HG03175 (cell line): ENCODE measurements around the gene KLHL22.
"Not testable (repeated sequence)": the region's sequence is repeated elsewhere in the genome, so short reads cannot be mapped to it uniquely, and the experiment has no call there.

Source experiments
- ATAC-seq: cut with Tn5 transposase; IDR thresholded peaks from one replicate; pipeline ENCODE4 v1.9.1; 2021; ENCODE audit warnings: mild to moderate bottlenecking, moderate library complexity; ENCODE audit not compliant: unreplicated experiment

Gene KLHL22

GRCh38 chr22:20525048-20525447 is 29.5 kb upstream of the KLHL22 start:
- no peak for ATAC-seq

GRCh38 chr22:20524004-20524481 is 28.4 kb upstream of the KLHL22 start:
- ATAC-seq: no peak

- no peak for ATAC-seq
These were observed 27.7 kb upstream of the KLHL22 start for GRCh38 chr22:20523086-20523983.

GRCh38 chr22:20522134-20523004 is 26.8 kb upstream of the KLHL22 start:
- ATAC-seq: no peak

- no peak for ATAC-seq
These were observed 24.5 kb upstream of the KLHL22 start for GRCh38 chr22:20520093-20520511.

- no peak for ATAC-seq
These were observed 24.0 kb upstream of the KLHL22 start for GRCh38 chr22:20519558-20519957.

GRCh38 chr22:20517841-20518592 is 22.4 kb upstream of the KLHL22 start:
- no peak for ATAC-seq

- ATAC-seq: no peak
These were observed 21.8 kb upstream of the KLHL22 start for GRCh38 chr22:20517422-20517821.

GRCh38 chr22:20516399-20516798 is 20.8 kb upstream of the KLHL22 start:
- ATAC-seq: no peak

- no peak for ATAC-seq
These were observed 19.2 kb upstream of the KLHL22 start for GRCh38 chr22:20514658-20515406.

- ATAC-seq: no peak
These were observed 16.1 kb upstream of the KLHL22 start for GRCh38 chr22:20511578-20512229.

- no peak for ATAC-seq
These were observed 15.4 kb upstream of the KLHL22 start for GRCh38 chr22:20510811-20511577.

GRCh38 chr22:20509344-20510047 is 13.9 kb upstream of the KLHL22 start:
- ATAC-seq: no peak

GRCh38 chr22:20508815-20509271 is 13.2 kb upstream of the KLHL22 start:
- ATAC-seq: no peak

- ATAC-seq: not testable (repeated sequence)
These were observed 12.6 kb upstream of the KLHL22 start for GRCh38 chr22:20508067-20508755.

GRCh38 chr22:20507253-20508066 is 11.9 kb upstream of the KLHL22 start, which contains the start of gene MED15:
MED15 (plus strand) TSS chr22:20507610; CDS start chr22:20507679, 69 bp downstream.
- peak; percentile 88 for ATAC-seq
